WTC11 (cell line): ENCODE data around the gene BSX.

Experiments
- ATF3 ChIP-seq: sonication (generic); formaldehyde crosslinking; conservative IDR thresholded peaks from 2 replicates; pipeline ENCODE4 v1.8.1; 2022; ENCODE audit warnings: mild to moderate bottlenecking, missing genetic modification reagents
- FOXP1 ChIP-seq: sonication (generic); formaldehyde crosslinking; IDR thresholded peaks from 2 replicates; pipeline ENCODE4 v1.8.0; 2022; ENCODE audit warnings: missing genetic modification reagents, mild to moderate bottlenecking, moderate library complexity, borderline replicate concordance
- NR2C2 ChIP-seq: sonication (generic); formaldehyde crosslinking; IDR thresholded peaks from 2 replicates; pipeline ENCODE4 v1.8.0; 2022; ENCODE audit warnings: mild to moderate bottlenecking, missing genetic modification reagents
- NR3C1 ChIP-seq: sonication (generic); formaldehyde crosslinking; conservative IDR thresholded peaks from 2 replicates; pipeline ENCODE4 v1.8.1; 2023; ENCODE audit warnings: low read depth, mild to moderate bottlenecking, missing genetic modification reagents
- TCF7 ChIP-seq: sonication (generic); formaldehyde crosslinking; IDR thresholded peaks from 2 replicates; pipeline ENCODE4 v1.8.0; 2022; ENCODE audit warnings: mild to moderate bottlenecking, low read depth, missing genetic modification reagents, moderate library complexity
- TEAD1 ChIP-seq: sonication (generic); formaldehyde crosslinking; IDR thresholded peaks from 2 replicates; pipeline ENCODE4 v1.8.0; 2022; ENCODE audit warnings: mild to moderate bottlenecking, missing genetic modification reagents
- ZBTB43 ChIP-seq: sonication (generic); formaldehyde crosslinking; IDR thresholded peaks from 2 replicates; pipeline ENCODE4 v1.8.1; 2023; ENCODE audit warnings: mild to moderate bottlenecking, missing genetic modification reagents
- TF ChIP-seq, protein P1 (sequence below): fragments of 200-600 bp; IDR thresholded peaks from 2 replicates; pipeline ENCODE4 v1.8.0; 2022; ENCODE audit warnings: antibody characterized with exemption
- TF ChIP-seq, protein P2 (sequence below): sonication (generic); formaldehyde crosslinking; IDR thresholded peaks from 2 replicates; pipeline ENCODE4 v1.8.1; 2023; ENCODE audit warnings: mild to moderate bottlenecking, missing genetic modification reagents, moderate library complexity
- TF ChIP-seq, protein P3 (sequence below): sonication (generic); formaldehyde crosslinking; IDR thresholded peaks from 2 replicates; pipeline ENCODE4 v1.8.1; 2022; ENCODE audit warnings: mild to moderate bottlenecking, missing genetic modification reagents, moderate library complexity, borderline replicate concordance
- TF ChIP-seq, protein P4 (sequence below): sonication (generic); formaldehyde crosslinking; IDR thresholded peaks from 2 replicates; pipeline ENCODE4 v1.8.0; 2022; ENCODE audit warnings: mild to moderate bottlenecking, missing genetic modification reagents

GRCh38 chr11:123020968-123021367, 39.3 kb upstream of the BSX start:
- TF ChIP-seq, protein P1, sequence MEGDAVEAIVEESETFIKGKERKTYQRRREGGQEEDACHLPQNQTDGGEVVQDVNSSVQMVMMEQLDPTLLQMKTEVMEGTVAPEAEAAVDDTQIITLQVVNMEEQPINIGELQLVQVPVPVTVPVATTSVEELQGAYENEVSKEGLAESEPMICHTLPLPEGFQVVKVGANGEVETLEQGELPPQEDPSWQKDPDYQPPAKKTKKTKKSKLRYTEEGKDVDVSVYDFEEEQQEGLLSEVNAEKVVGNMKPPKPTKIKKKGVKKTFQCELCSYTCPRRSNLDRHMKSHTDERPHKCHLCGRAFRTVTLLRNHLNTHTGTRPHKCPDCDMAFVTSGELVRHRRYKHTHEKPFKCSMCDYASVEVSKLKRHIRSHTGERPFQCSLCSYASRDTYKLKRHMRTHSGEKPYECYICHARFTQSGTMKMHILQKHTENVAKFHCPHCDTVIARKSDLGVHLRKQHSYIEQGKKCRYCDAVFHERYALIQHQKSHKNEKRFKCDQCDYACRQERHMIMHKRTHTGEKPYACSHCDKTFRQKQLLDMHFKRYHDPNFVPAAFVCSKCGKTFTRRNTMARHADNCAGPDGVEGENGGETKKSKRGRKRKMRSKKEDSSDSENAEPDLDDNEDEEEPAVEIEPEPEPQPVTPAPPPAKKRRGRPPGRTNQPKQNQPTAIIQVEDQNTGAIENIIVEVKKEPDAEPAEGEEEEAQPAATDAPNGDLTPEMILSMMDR = no peak; the same call in 1 of the 2 replicates
- TF ChIP-seq NR3C1 (no peak), TEAD1 (no peak), NR2C2 (CRISPR knock-in tag) (no peak), ATF3 (CRISPR knock-in tag) (no peak), TCF7 (CRISPR knock-in tag) (no peak), FOXP1 (CRISPR knock-in tag) (no peak), ZBTB43 (CRISPR knock-in tag) (no peak)
- TF ChIP-seq, protein P2, sequence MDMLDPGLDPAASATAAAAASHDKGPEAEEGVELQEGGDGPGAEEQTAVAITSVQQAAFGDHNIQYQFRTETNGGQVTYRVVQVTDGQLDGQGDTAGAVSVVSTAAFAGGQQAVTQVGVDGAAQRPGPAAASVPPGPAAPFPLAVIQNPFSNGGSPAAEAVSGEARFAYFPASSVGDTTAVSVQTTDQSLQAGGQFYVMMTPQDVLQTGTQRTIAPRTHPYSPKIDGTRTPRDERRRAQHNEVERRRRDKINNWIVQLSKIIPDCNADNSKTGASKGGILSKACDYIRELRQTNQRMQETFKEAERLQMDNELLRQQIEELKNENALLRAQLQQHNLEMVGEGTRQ (CRISPR knock-in tag) = no peak
- TF ChIP-seq, protein P3, sequence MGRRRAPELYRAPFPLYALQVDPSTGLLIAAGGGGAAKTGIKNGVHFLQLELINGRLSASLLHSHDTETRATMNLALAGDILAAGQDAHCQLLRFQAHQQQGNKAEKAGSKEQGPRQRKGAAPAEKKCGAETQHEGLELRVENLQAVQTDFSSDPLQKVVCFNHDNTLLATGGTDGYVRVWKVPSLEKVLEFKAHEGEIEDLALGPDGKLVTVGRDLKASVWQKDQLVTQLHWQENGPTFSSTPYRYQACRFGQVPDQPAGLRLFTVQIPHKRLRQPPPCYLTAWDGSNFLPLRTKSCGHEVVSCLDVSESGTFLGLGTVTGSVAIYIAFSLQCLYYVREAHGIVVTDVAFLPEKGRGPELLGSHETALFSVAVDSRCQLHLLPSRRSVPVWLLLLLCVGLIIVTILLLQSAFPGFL (CRISPR knock-in tag) = no peak
- TF ChIP-seq, protein P4, sequence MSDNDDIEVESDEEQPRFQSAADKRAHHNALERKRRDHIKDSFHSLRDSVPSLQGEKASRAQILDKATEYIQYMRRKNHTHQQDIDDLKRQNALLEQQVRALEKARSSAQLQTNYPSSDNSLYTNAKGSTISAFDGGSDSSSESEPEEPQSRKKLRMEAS = no peak
